ENCODE data around the gene CC2D1A.
"Not testable (repeated sequence)": the region's sequence is repeated elsewhere in the genome, so short reads cannot be mapped to it uniquely, and the experiment has no call there.

GRCh38 chr19:13922118-13922517 is 16.1 kb downstream of the CC2D1A start:
- not testable (repeated sequence) for TF ChIP-seq ZBTB33 (IDR thresholded peaks at IDR 0.05; ENCODE audit: borderline replicate concordance, low read depth); EZH2phosphoT487 (IDR thresholded peaks at IDR 0.05; ENCODE audit: borderline replicate concordance, low read depth); JUND (IDR thresholded peaks at IDR 0.05); RCOR1 (IDR thresholded peaks at IDR 0.05; ENCODE audit: low read length); REST (IDR thresholded peaks at IDR 0.05; ENCODE audit: low read depth, low read length); FOXJ3 (CRISPR knock-in tag; IDR thresholded peaks at IDR 0.05); USF1 (IDR thresholded peaks at IDR 0.05; ENCODE audit: borderline replicate concordance, low read depth); POLR2AphosphoS5 (IDR thresholded peaks at IDR 0.05; ENCODE audit: low read depth, low read length); MAX (IDR thresholded peaks at IDR 0.05; ENCODE audit: low read depth); RXRA (IDR thresholded peaks at IDR 0.05; ENCODE audit: borderline replicate concordance, low read depth); NRF1 (IDR thresholded peaks at IDR 0.05; ENCODE audit: low read depth, low read length)
- TF ChIP-seq, protein P1, sequence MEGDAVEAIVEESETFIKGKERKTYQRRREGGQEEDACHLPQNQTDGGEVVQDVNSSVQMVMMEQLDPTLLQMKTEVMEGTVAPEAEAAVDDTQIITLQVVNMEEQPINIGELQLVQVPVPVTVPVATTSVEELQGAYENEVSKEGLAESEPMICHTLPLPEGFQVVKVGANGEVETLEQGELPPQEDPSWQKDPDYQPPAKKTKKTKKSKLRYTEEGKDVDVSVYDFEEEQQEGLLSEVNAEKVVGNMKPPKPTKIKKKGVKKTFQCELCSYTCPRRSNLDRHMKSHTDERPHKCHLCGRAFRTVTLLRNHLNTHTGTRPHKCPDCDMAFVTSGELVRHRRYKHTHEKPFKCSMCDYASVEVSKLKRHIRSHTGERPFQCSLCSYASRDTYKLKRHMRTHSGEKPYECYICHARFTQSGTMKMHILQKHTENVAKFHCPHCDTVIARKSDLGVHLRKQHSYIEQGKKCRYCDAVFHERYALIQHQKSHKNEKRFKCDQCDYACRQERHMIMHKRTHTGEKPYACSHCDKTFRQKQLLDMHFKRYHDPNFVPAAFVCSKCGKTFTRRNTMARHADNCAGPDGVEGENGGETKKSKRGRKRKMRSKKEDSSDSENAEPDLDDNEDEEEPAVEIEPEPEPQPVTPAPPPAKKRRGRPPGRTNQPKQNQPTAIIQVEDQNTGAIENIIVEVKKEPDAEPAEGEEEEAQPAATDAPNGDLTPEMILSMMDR (IDR thresholded peaks at IDR 0.05), result not testable (repeated sequence)
